Stomach smooth muscle (tissue), 2 donors: ENCODE results near the gene MMP15.
"Not testable (repeated sequence)": the region's sequence is repeated elsewhere in the genome, so short reads cannot be mapped to it uniquely, and the experiment has no call there.

Experiments
- H3K27ac ChIP-seq: one replicate; pipeline ENCODE4 v1.7.0; 2013; ENCODE audit warnings: mild to moderate bottlenecking, low read length, inconsistent platforms
- H3K27me3 ChIP-seq, 2 donors: one replicate each; pipeline ENCODE4 v1.7.0; 2013; ENCODE audit warnings: low read length in 2 of 2; ENCODE audit not compliant: insufficient read depth in 2 of 2, control insufficient read depth in 1 of 2
- H3K36me3 ChIP-seq, 2 donors: one replicate each; pipeline ENCODE4 v1.7.0; 2013; ENCODE audit warnings: low read length in 2 of 2; ENCODE audit not compliant: control insufficient read depth in 2 of 2, insufficient read depth in 2 of 2
- H3K4me1 ChIP-seq: one replicate; pipeline ENCODE4 v1.7.0; 2013; ENCODE audit warnings: low read length; ENCODE audit not compliant: control insufficient read depth, insufficient read depth
- H3K4me3 ChIP-seq, 2 donors: one replicate each; pipeline ENCODE4 v1.7.0; 2013; ENCODE audit warnings: low read length in 2 of 2
- H3K9ac ChIP-seq, 2 donors: one replicate each; pipeline ENCODE4 v1.7.0; 2013; ENCODE audit warnings: low read length in 2 of 2, mild to moderate bottlenecking in 1 of 2
- H3K9me3 ChIP-seq, 2 donors: one replicate each; pipeline ENCODE4 v1.7.0; 2013; ENCODE audit warnings: low read length in 2 of 2; ENCODE audit not compliant: control insufficient read depth in 2 of 2
- donor health status: healthy.
- donor health status: Pancreatic carcinoma.

Gene MMP15

GRCh38 chr16:58076514-58076913 is 51.0 kb downstream of the MMP15 start:
- no peak overlapping the region for H3K9ac ChIP-seq
- no peaks in the 10 kb centered on the region for H3K36me3 ChIP-seq
- no peaks in the 10 kb centered on the region for H3K4me1 ChIP-seq
- H3K27ac ChIP-seq = no peak overlapping the region
- peaks cover 0 to 6% of the 10 kb centered on the region in 2 donors for H3K9me3 ChIP-seq
- no peak overlapping the region for H3K4me3 ChIP-seq
- H3K27me3 ChIP-seq = no peaks in the 10 kb centered on the region

GRCh38 chr16:58077796-58078195 is 52.2 kb downstream of the MMP15 start:
- no peaks in the 10 kb centered on the region for H3K4me1 ChIP-seq
- no peaks in the 10 kb centered on the region for H3K36me3 ChIP-seq
- H3K4me3 ChIP-seq = no peak overlapping the region
- no peak overlapping the region for H3K9ac ChIP-seq
- no peaks in the 10 kb centered on the region for H3K27me3 ChIP-seq
- H3K27ac ChIP-seq = no peak overlapping the region
- H3K9me3 ChIP-seq = peaks cover 0 to 6% of the 10 kb centered on the region in 2 donors

- H3K36me3 ChIP-seq, H3K27ac ChIP-seq, H3K9me3 ChIP-seq, H3K9ac ChIP-seq, H3K27me3 ChIP-seq, H3K4me1 ChIP-seq, H3K4me3 ChIP-seq: not testable (repeated sequence)
Measured at GRCh38 chr16:58080657-58081056, 55.1 kb downstream of the MMP15 start.

- Histone ChIP-seq H3K9me3 (no peaks in the 10 kb centered on the region), H3K9ac (no peak overlapping the region), H3K27ac (no peak overlapping the region), H3K27me3 (no peaks in the 10 kb centered on the region), H3K36me3 (no peaks in the 10 kb centered on the region), H3K4me3 (no peak overlapping the region), H3K4me1 (no peaks in the 10 kb centered on the region)
Measured at GRCh38 chr16:58082381-58082780, 56.8 kb downstream of the MMP15 start.

GRCh38 chr16:58084635-58085034 is 59.1 kb downstream of the MMP15 start:
- H3K9ac ChIP-seq = no peak overlapping the region
- no peak overlapping the region for H3K27ac ChIP-seq
- H3K27me3 ChIP-seq = peaks cover 0 to 2% of the 10 kb centered on the region in 2 donors
- no peaks in the 10 kb centered on the region for H3K36me3 ChIP-seq
- H3K9me3 ChIP-seq = no peaks in the 10 kb centered on the region
- H3K4me3 ChIP-seq = no peak overlapping the region
- H3K4me1 ChIP-seq = no peaks in the 10 kb centered on the region

- H3K9ac ChIP-seq = no peak overlapping the region
- H3K27ac ChIP-seq = no peak overlapping the region
- H3K9me3 ChIP-seq = no peaks in the 10 kb centered on the region
- H3K36me3 ChIP-seq = no peaks in the 10 kb centered on the region
- H3K4me1 ChIP-seq = no peaks in the 10 kb centered on the region
- H3K4me3 ChIP-seq = no peak overlapping the region
- peaks cover 0 to 2% of the 10 kb centered on the region in 2 donors for H3K27me3 ChIP-seq
Measured at GRCh38 chr16:58085171-58085570, 59.6 kb downstream of the MMP15 start.

GRCh38 chr16:58085584-58086251 is 60.2 kb downstream of the MMP15 start:
- Histone ChIP-seq H3K27me3 (peaks cover 0 to 2% of the 10 kb centered on the region in 2 donors), H3K9me3 (no peaks in the 10 kb centered on the region)

GRCh38 chr16:58086381-58087208 is 61.0 kb downstream of the MMP15 start:
- Histone ChIP-seq H3K27me3 (peaks cover 0 to 2% of the 10 kb centered on the region in 2 donors), H3K9ac (no peak overlapping the region), H3K27ac (no peak overlapping the region), H3K4me1 (no peaks in the 10 kb centered on the region), H3K4me3 (no peak overlapping the region), H3K9me3 (no peaks in the 10 kb centered on the region), H3K36me3 (no peaks in the 10 kb centered on the region)

More at GRCh38 chr16:58085584-58086251, 60.2 kb downstream of the MMP15 start:
- Histone ChIP-seq H3K27ac (no peak overlapping the region), H3K36me3 (no peaks in the 10 kb centered on the region), H3K4me3 (no peak overlapping the region), H3K9ac (no peak overlapping the region), H3K4me1 (no peaks in the 10 kb centered on the region)

- Histone ChIP-seq H3K9ac (no peak overlapping the region), H3K36me3 (no peaks in the 10 kb centered on the region), H3K4me1 (no peaks in the 10 kb centered on the region), H3K27ac (no peak overlapping the region), H3K9me3 (no peaks in the 10 kb centered on the region), H3K4me3 (no peak overlapping the region), H3K27me3 (peaks cover 0 to 2% of the 10 kb centered on the region in 2 donors)
Measured at GRCh38 chr16:58087209-58087913, 61.8 kb downstream of the MMP15 start.

GRCh38 chr16:58088091-58088490 is 62.5 kb downstream of the MMP15 start:
- Histone ChIP-seq H3K4me3 (no peak overlapping the region), H3K27me3 (peaks cover 0 to 2% of the 10 kb centered on the region in 2 donors), H3K27ac (no peak overlapping the region), H3K9me3 (no peaks in the 10 kb centered on the region), H3K9ac (no peak overlapping the region), H3K4me1 (no peaks in the 10 kb centered on the region), H3K36me3 (no peaks in the 10 kb centered on the region)
